H9 (cell line): ENCODE data around the gene PTPRN2. TPM values are rescaled to one million over a fixed set of nuclear protein-coding genes. Genes with fewer than 3 reads are reported as not detected.

ENCODE experiments used
- DNase-seq: peaks from one replicate; pipeline ENCODE4 v3.0.0-alpha.2; 2017
- H2AFZ ChIP-seq: one replicate; pipeline ENCODE4 v1.6.1; 2013; ENCODE audit warnings: mild to moderate bottlenecking, low read length, control low read depth, moderate library complexity
- H2AK5ac ChIP-seq: 2 replicates; pipeline ENCODE4 v1.6.1; 2013; ENCODE audit warnings: low read length, control low read depth, mixed read lengths; ENCODE audit not compliant: insufficient read length
- H2BK120ac ChIP-seq: one replicate; pipeline ENCODE4 v1.6.1; 2013; ENCODE audit warnings: low read depth, mild to moderate bottlenecking, low read length, control low read depth, inconsistent platforms; ENCODE audit not compliant: poor library complexity, severe bottlenecking
- H2BK12ac ChIP-seq: 2 replicates; pipeline ENCODE4 v1.6.1; 2013; ENCODE audit warnings: low read length, control low read depth, mixed read lengths, low read depth; ENCODE audit not compliant: insufficient read length
- H2BK15ac ChIP-seq: 2 replicates; pipeline ENCODE4 v1.6.1; 2013; ENCODE audit warnings: low read depth, low read length, control low read depth
- H2BK20ac ChIP-seq: one replicate; pipeline ENCODE4 v1.6.1; 2013; ENCODE audit warnings: low read depth, mild to moderate bottlenecking, low read length, control low read depth, inconsistent platforms; ENCODE audit not compliant: poor library complexity, severe bottlenecking
- H2BK5ac ChIP-seq: 2 replicates; pipeline ENCODE4 v1.6.1; 2013; ENCODE audit warnings: low read length, control low read depth, mixed read lengths; ENCODE audit not compliant: insufficient read length
- H3K14ac ChIP-seq: 2 replicates; pipeline ENCODE4 v1.6.1; 2013; ENCODE audit warnings: low read length, control low read depth; ENCODE audit not compliant: insufficient read depth
- H3K18ac ChIP-seq: 2 replicates; pipeline ENCODE4 v1.6.1; 2013; ENCODE audit warnings: low read depth, mild to moderate bottlenecking, mixed read lengths, low read length, control low read depth; ENCODE audit not compliant: insufficient read length
- H3K23ac ChIP-seq: 2 replicates; pipeline ENCODE4 v1.6.1; 2013; ENCODE audit warnings: low read length, control low read depth, mixed read lengths, low read depth; ENCODE audit not compliant: insufficient read length
- H3K23me2 ChIP-seq: 2 replicates; pipeline ENCODE4 v1.6.1; 2013; ENCODE audit warnings: low read depth, mild to moderate bottlenecking, mixed read lengths, low read length, control low read depth; ENCODE audit not compliant: insufficient read length, poor library complexity, severe bottlenecking
- H3K27ac ChIP-seq: 2 replicates; pipeline ENCODE4 v1.5.1; 2013; ENCODE audit warnings: low read length, control low read depth, mixed read lengths, low read depth; ENCODE audit not compliant: insufficient read length
- H3K27me3 ChIP-seq: 2 replicates; pipeline ENCODE4 v1.6.1; 2013; ENCODE audit warnings: low read length, control low read depth, inconsistent platforms; ENCODE audit not compliant: insufficient read depth
- H3K4ac ChIP-seq: 2 replicates; pipeline ENCODE4 v1.6.1; 2013; ENCODE audit warnings: low read depth, mild to moderate bottlenecking, control low read depth, inconsistent platforms, low read length, moderate library complexity
- H3K4me1 ChIP-seq: 2 replicates; pipeline ENCODE4 v1.6.1; 2013; ENCODE audit warnings: low read length, control low read depth, inconsistent platforms; ENCODE audit not compliant: insufficient read depth
- H3K4me2 ChIP-seq: 2 replicates; pipeline ENCODE4 v1.6.1; 2013; ENCODE audit warnings: low read length, control low read depth, mixed read lengths; ENCODE audit not compliant: insufficient read length, insufficient read depth
- H3K56ac ChIP-seq: 2 replicates; pipeline ENCODE4 v1.6.1; 2013; ENCODE audit warnings: low read depth, mild to moderate bottlenecking, mixed read lengths, low read length, control low read depth; ENCODE audit not compliant: insufficient read length
- H3K79me1 ChIP-seq: 2 replicates; pipeline ENCODE4 v1.6.1; 2013; ENCODE audit warnings: low read depth, mild to moderate bottlenecking, moderate library complexity, low read length, control low read depth, inconsistent platforms; ENCODE audit not compliant: insufficient read depth, poor library complexity, severe bottlenecking
- H3K79me2 ChIP-seq: 2 replicates; pipeline ENCODE4 v1.6.1; 2013; ENCODE audit warnings: low read length, control low read depth, inconsistent platforms; ENCODE audit not compliant: insufficient read depth
- H3K9ac ChIP-seq: 2 replicates; pipeline ENCODE4 v1.6.1; 2013; ENCODE audit warnings: low read length, control low read depth, mixed read lengths; ENCODE audit not compliant: insufficient read length; ENCODE audit errors: extremely low read depth
- H3K9me3 ChIP-seq: one replicate; pipeline ENCODE4 v1.6.1; 2013; ENCODE audit warnings: low read depth, low read length, inconsistent platforms; ENCODE audit not compliant: control insufficient read depth
- H3T11ph ChIP-seq: one replicate; pipeline ENCODE4 v1.6.1; 2013; ENCODE audit warnings: mild to moderate bottlenecking, low read length, control low read depth, inconsistent platforms
- H4K20me1 ChIP-seq: one replicate; pipeline ENCODE4 v1.6.1; 2013; ENCODE audit not compliant: control insufficient read depth, insufficient read length, insufficient read depth
- H4K5ac ChIP-seq: 2 replicates; pipeline ENCODE4 v1.6.1; 2013; ENCODE audit warnings: low read depth, mild to moderate bottlenecking, mixed read lengths, low read length, control low read depth; ENCODE audit not compliant: insufficient read length
- H4K8ac ChIP-seq: replicated peaks from 2 replicates; pipeline ENCODE4 v1.6.1; 2013; ENCODE audit warnings: low read length, control low read depth, mixed read lengths, low read depth; ENCODE audit not compliant: insufficient read length
- H4K91ac ChIP-seq: 2 replicates; pipeline ENCODE4 v1.6.1; 2013; ENCODE audit warnings: low read depth, mild to moderate bottlenecking, moderate library complexity, mixed read lengths, low read length, control low read depth; ENCODE audit not compliant: insufficient read length
- H3K27ac Mint-ChIP-seq, 3 experiments: 2 replicates in 2 of 3; 3 replicates in 1 of 3; pipeline ENCODE4 v1.8.0; 2020 to 2021; ENCODE audit warnings: mixed read lengths in 3 of 3, mild to moderate bottlenecking in 1 of 3, moderate library complexity in 1 of 3
- H3K27me3 Mint-ChIP-seq: 2 replicates; pipeline ENCODE4 v1.8.0; 2021; ENCODE audit warnings: low read depth, mild to moderate bottlenecking, moderate library complexity, mixed read lengths
- H3K36me3 Mint-ChIP-seq, 3 experiments: 2 replicates in 2 of 3; 3 replicates in 1 of 3; pipeline ENCODE4 v1.8.0; 2020 to 2021; ENCODE audit warnings: low read depth in 3 of 3, mixed read lengths in 3 of 3; ENCODE audit not compliant: insufficient read depth in 1 of 3
- H3K4me1 Mint-ChIP-seq, 2 experiments: 2 replicates each; pipeline ENCODE4 v1.8.0; 2020; ENCODE audit warnings: mixed read lengths in 2 of 2
- H3K4me3 Mint-ChIP-seq, 2 experiments: 2 replicates in 1 of 2; 3 replicates in 1 of 2; pipeline ENCODE4 v1.8.0; 2020 to 2021; ENCODE audit warnings: mild to moderate bottlenecking in 2 of 2, mixed read lengths in 2 of 2, moderate library complexity in 1 of 2
- H3K9me3 Mint-ChIP-seq, 2 experiments: 2 replicates in 1 of 2; 3 replicates in 1 of 2; pipeline ENCODE4 v1.8.0; 2020; ENCODE audit warnings: mild to moderate bottlenecking in 2 of 2, mixed read lengths in 2 of 2, moderate library complexity in 1 of 2
- WGBS: extraction: QIAGEN DNeasy Blood & Tissue Kit; methylation state at CpG from one replicate; pipeline ENCODE4 v1.1.7; 2013; ENCODE audit warnings: missing lambda C conversion rate, low lambda C conversion rate, mixed read lengths; ENCODE audit not compliant: insufficient read length; ENCODE audit errors: extremely low coverage; 5-methylcytosine and 5-hydroxymethylcytosine counted together
- total RNA-seq: library from RNA; stranded (reverse); gene quantifications from 2 replicates; pipeline ENCODE4 v1.2.1, GENCODE V29; 2021
- TF ChIP-seq, protein P1 (sequence below): fragments of 200-600 bp; sonication (generic); conservative IDR thresholded peaks from 3 replicates; pipeline ENCODE4 v1.8.0; 2021; ENCODE audit warnings: antibody characterized with exemption, mild to moderate bottlenecking

The PTPRN2 gene
- total RNA-seq, 1 experiment from 2014 or later = 5.2 TPM

DNA sequence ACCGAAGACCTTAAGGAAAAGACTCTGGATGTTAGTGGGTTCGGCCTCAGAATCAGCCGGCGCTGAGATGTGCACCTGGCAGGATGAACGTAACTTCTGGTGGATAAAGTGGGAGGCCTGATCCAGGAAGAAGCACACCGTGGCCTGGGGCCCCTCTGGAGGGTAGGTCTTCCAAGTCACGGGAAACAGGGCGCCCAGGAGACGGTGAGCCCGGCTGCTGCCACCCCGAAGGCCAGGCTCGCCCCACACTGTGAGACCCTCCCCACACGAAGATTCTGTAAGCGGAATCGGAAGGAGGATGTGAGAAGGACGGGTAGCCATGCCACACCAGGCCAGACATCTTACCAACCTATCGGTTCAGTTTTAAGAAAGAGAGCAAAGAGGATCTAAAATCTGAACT lies 971.8 kb downstream of the PTPRN2 start:
- H3K18ac ChIP-seq = no peak overlapping the region
- no peak for DNase-seq
- no peak overlapping the region for H4K8ac ChIP-seq
- TF ChIP-seq, protein P1, sequence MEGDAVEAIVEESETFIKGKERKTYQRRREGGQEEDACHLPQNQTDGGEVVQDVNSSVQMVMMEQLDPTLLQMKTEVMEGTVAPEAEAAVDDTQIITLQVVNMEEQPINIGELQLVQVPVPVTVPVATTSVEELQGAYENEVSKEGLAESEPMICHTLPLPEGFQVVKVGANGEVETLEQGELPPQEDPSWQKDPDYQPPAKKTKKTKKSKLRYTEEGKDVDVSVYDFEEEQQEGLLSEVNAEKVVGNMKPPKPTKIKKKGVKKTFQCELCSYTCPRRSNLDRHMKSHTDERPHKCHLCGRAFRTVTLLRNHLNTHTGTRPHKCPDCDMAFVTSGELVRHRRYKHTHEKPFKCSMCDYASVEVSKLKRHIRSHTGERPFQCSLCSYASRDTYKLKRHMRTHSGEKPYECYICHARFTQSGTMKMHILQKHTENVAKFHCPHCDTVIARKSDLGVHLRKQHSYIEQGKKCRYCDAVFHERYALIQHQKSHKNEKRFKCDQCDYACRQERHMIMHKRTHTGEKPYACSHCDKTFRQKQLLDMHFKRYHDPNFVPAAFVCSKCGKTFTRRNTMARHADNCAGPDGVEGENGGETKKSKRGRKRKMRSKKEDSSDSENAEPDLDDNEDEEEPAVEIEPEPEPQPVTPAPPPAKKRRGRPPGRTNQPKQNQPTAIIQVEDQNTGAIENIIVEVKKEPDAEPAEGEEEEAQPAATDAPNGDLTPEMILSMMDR = no peak
- Mint-ChIP-seq H3K4me3 (no peak overlapping the region), H3K4me1 (peaks cover 0 to 2% of the 10 kb centered on the region in 2 experiments; a peak in 1 of 4 replicates), H3K9me3 (no peaks in the 10 kb centered on the region), H3K27me3 (peaks cover 85% of the 10 kb centered on the region), H3K27ac (no peak overlapping the region), H3K36me3 (no peaks in the 10 kb centered on the region; a peak in 1 of 7 replicates)
- no peaks in the 10 kb centered on the region for H3K27me3 ChIP-seq
- no peak overlapping the region for H3K14ac ChIP-seq
- no peak overlapping the region for H3K4me2 ChIP-seq
- H3K9ac ChIP-seq = no peak overlapping the region
- no CpG with 5 or more reads among the region's 17 CpGs for WGBS
- H4K5ac ChIP-seq = no peak overlapping the region
- no peaks in the 10 kb centered on the region for H3K79me1 ChIP-seq
- no peak overlapping the region for H3K56ac ChIP-seq
- no peaks in the 10 kb centered on the region for H3K9me3 ChIP-seq
- no peak overlapping the region for H2BK120ac ChIP-seq
- H4K91ac ChIP-seq = no peak overlapping the region
- no peak overlapping the region for H2BK12ac ChIP-seq
- H2BK5ac ChIP-seq = no peak overlapping the region
- no peak overlapping the region for H2AFZ ChIP-seq
- no peak overlapping the region for H3K4ac ChIP-seq
- H3K4me1 ChIP-seq = no peaks in the 10 kb centered on the region
- H2BK20ac ChIP-seq = no peak overlapping the region
- H2BK15ac ChIP-seq = no peak overlapping the region
- H3K27ac ChIP-seq = no peak overlapping the region
- H3K79me2 ChIP-seq = no peaks in the 10 kb centered on the region
- no peaks in the 10 kb centered on the region for H4K20me1 ChIP-seq
- H3K23ac ChIP-seq = no peak overlapping the region
- H3T11ph ChIP-seq = no peak overlapping the region
- no peak overlapping the region for H2AK5ac ChIP-seq
- H3K23me2 ChIP-seq = no peaks in the 10 kb centered on the region
